CD4-positive, alpha-beta T cell treated with Interleukin-4 for 4 hours (primary cell): ENCODE data around the gene DNAJB4.
A peak's percentile ranks its signal among the peaks of the same experiment; 100 is the strongest.
"Not testable (repeated sequence)": the region's sequence is repeated elsewhere in the genome, so short reads cannot be mapped to it uniquely, and the experiment has no call there.

Source experiments
- DNase-seq: peaks from one replicate; pipeline ENCODE4 v3.0.0-alpha.2; 2020

The DNAJB4 gene

GRCh38 chr1:77991638-77992037 is 13.1 kb upstream of the DNAJB4 start:
- DNase-seq = no peak

GRCh38 chr1:77994117-77994705 is 10.5 kb upstream of the DNAJB4 start:
- no peak for DNase-seq

- DNase-seq = no peak
These were observed 8.0 kb upstream of the DNAJB4 start for GRCh38 chr1:77996734-77997133.

GRCh38 chr1:78000536-78000935 is 4.2 kb upstream of the DNAJB4 start:
- DNase-seq = not testable (repeated sequence)

- DNase-seq = no peak
These were observed 1.5 kb upstream of the DNAJB4 start for GRCh38 chr1:78003070-78003746.

GRCh38 chr1:78003882-78004718 is 639 bp upstream of the DNAJB4 start:
- DNase-seq = peak; percentile 50

- DNase-seq = no peak
These were observed 646 bp downstream of the DNAJB4 start for GRCh38 chr1:78005448-78005722.

GRCh38 chr1:78005755-78006154 is 1.0 kb downstream of the DNAJB4 start:
- no peak for DNase-seq

- DNase-seq = no peak
These were observed 1.8 kb downstream of the DNAJB4 start for GRCh38 chr1:78006521-78006920.

- DNase-seq = no peak
These were observed 3.1 kb downstream of the DNAJB4 start for GRCh38 chr1:78007677-78008341.

- DNase-seq = no peak
These were observed 4.5 kb downstream of the DNAJB4 start for GRCh38 chr1:78009276-78009675.

- DNase-seq = no peak
These were observed 5.1 kb downstream of the DNAJB4 start for GRCh38 chr1:78009836-78010235.

- no peak for DNase-seq
These were observed 6.3 kb downstream of the DNAJB4 start for GRCh38 chr1:78011050-78011449.

- no peak for DNase-seq
These were observed 10.4 kb downstream of the DNAJB4 start for GRCh38 chr1:78015148-78015547.

GRCh38 chr1:78019024-78019423 is 14.3 kb downstream of the DNAJB4 start:
- DNase-seq = no peak

GRCh38 chr1:78021134-78021533 is 16.4 kb downstream of the DNAJB4 start:
- not testable (repeated sequence) for DNase-seq

- DNase-seq = no peak
These were observed 25.1 kb downstream of the DNAJB4 start for GRCh38 chr1:78029793-78030192.

- DNase-seq = no peak
These were observed 28.5 kb downstream of the DNAJB4 start for GRCh38 chr1:78032996-78033796.

GRCh38 chr1:78033797-78034172 is 29.0 kb downstream of the DNAJB4 start:
- DNase-seq = no peak

GRCh38 chr1:78035121-78035520 is 30.4 kb downstream of the DNAJB4 start:
- DNase-seq = no peak

GRCh38 chr1:78036450-78036849 is 31.7 kb downstream of the DNAJB4 start:
- DNase-seq = no peak

- DNase-seq = no peak
These were observed 33.3 kb downstream of the DNAJB4 start for GRCh38 chr1:78038071-78038470.

GRCh38 chr1:78038491-78038939 is 33.8 kb downstream of the DNAJB4 start:
- DNase-seq = no peak
